ENCODE results near the gene ASL.

DNA sequence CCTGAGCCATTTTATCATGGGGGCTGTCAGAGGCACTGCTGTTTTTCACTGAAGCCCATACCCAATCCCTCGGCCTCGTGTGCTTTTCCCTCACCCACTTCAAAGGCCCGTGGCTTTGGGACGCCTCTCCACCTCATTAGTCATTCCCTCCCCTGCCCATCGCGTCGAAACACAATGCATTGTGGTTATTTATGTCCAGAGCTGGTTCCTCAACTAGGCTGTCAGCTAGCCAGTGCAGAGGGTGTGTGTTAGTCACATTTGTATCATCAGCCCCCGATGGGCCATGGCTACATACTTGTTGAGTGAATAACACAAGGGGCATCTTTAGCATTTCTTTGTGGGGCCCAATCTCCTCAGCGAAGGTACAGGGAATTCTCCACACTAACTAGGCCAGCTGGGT is 35.2 kb downstream of the ASL start:
- TF ChIP-seq, protein P1, sequence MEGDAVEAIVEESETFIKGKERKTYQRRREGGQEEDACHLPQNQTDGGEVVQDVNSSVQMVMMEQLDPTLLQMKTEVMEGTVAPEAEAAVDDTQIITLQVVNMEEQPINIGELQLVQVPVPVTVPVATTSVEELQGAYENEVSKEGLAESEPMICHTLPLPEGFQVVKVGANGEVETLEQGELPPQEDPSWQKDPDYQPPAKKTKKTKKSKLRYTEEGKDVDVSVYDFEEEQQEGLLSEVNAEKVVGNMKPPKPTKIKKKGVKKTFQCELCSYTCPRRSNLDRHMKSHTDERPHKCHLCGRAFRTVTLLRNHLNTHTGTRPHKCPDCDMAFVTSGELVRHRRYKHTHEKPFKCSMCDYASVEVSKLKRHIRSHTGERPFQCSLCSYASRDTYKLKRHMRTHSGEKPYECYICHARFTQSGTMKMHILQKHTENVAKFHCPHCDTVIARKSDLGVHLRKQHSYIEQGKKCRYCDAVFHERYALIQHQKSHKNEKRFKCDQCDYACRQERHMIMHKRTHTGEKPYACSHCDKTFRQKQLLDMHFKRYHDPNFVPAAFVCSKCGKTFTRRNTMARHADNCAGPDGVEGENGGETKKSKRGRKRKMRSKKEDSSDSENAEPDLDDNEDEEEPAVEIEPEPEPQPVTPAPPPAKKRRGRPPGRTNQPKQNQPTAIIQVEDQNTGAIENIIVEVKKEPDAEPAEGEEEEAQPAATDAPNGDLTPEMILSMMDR (IDR thresholded peaks at IDR 0.05), result no peak
- TF ChIP-seq POLR2AphosphoS5 (IDR thresholded peaks at IDR 0.05; ENCODE audit: insufficient read depth in 1 of 2, low read depth in 1 of 2), result no peak

Data from vagina (tissue), 2 donors.